OCI-LY1 (cell line): Measurements from ENCODE around the gene TEX261.

Experiments used
- EZH2 ChIP-seq: fragments of 200-600 bp; sonication (generic), shearing (Covaris generic); IDR thresholded peaks from 2 replicates; pipeline ENCODE4 v1.8.0; 2017; ENCODE audit warnings: borderline replicate concordance, mixed run types, mild to moderate bottlenecking, antibody characterized with exemption, low read length, moderate library complexity, mixed read lengths
- TF ChIP-seq, protein P1 (sequence below): fragments of 200-600 bp; sonication (generic), shearing (Covaris generic); IDR thresholded peaks from 2 replicates; pipeline ENCODE4 v1.5.1; 2017; ENCODE audit warnings: mild to moderate bottlenecking, antibody characterized with exemption, low read length, moderate library complexity, mixed read lengths

DNA sequence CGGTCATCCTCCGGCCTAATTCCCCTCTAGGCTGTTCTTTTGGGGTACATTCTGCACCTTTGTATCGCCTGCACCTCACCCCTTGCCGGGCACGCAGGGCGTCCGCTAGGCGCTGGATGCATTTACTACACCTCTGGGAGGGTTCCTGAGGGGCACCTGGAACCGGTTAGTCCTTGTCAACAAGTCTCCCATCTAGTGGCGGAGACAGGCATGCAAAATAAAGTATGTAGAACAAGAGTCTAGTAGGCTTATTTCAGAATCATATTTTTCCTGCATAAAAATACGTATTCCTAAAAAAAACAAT lies 705 bp upstream of the TEX261 start:
- TF ChIP-seq, protein P1, sequence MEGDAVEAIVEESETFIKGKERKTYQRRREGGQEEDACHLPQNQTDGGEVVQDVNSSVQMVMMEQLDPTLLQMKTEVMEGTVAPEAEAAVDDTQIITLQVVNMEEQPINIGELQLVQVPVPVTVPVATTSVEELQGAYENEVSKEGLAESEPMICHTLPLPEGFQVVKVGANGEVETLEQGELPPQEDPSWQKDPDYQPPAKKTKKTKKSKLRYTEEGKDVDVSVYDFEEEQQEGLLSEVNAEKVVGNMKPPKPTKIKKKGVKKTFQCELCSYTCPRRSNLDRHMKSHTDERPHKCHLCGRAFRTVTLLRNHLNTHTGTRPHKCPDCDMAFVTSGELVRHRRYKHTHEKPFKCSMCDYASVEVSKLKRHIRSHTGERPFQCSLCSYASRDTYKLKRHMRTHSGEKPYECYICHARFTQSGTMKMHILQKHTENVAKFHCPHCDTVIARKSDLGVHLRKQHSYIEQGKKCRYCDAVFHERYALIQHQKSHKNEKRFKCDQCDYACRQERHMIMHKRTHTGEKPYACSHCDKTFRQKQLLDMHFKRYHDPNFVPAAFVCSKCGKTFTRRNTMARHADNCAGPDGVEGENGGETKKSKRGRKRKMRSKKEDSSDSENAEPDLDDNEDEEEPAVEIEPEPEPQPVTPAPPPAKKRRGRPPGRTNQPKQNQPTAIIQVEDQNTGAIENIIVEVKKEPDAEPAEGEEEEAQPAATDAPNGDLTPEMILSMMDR = peak; percentile 53
- TF ChIP-seq EZH2 = no peak
